ENCODE results near the gene MAP3K2.

- TF ChIP-seq EZH2phosphoT487 (IDR thresholded peaks at IDR 0.05; ENCODE audit: unreplicated experiment) (no peak), POLR2AphosphoS5 (IDR thresholded peaks at IDR 0.05; ENCODE audit: low read depth) (no peak), EZH2 (IDR thresholded peaks at IDR 0.05; ENCODE audit: low read depth, unreplicated experiment) (no peak), ZNF114 (CRISPR knock-in tag; IDR thresholded peaks at IDR 0.05) (no peak)
- TF ChIP-seq, protein P1, sequence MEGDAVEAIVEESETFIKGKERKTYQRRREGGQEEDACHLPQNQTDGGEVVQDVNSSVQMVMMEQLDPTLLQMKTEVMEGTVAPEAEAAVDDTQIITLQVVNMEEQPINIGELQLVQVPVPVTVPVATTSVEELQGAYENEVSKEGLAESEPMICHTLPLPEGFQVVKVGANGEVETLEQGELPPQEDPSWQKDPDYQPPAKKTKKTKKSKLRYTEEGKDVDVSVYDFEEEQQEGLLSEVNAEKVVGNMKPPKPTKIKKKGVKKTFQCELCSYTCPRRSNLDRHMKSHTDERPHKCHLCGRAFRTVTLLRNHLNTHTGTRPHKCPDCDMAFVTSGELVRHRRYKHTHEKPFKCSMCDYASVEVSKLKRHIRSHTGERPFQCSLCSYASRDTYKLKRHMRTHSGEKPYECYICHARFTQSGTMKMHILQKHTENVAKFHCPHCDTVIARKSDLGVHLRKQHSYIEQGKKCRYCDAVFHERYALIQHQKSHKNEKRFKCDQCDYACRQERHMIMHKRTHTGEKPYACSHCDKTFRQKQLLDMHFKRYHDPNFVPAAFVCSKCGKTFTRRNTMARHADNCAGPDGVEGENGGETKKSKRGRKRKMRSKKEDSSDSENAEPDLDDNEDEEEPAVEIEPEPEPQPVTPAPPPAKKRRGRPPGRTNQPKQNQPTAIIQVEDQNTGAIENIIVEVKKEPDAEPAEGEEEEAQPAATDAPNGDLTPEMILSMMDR (conservative IDR thresholded peaks at IDR 0.05; ENCODE audit: low read depth in 2 of 2): no peak
- TF ChIP-seq, protein P2, sequence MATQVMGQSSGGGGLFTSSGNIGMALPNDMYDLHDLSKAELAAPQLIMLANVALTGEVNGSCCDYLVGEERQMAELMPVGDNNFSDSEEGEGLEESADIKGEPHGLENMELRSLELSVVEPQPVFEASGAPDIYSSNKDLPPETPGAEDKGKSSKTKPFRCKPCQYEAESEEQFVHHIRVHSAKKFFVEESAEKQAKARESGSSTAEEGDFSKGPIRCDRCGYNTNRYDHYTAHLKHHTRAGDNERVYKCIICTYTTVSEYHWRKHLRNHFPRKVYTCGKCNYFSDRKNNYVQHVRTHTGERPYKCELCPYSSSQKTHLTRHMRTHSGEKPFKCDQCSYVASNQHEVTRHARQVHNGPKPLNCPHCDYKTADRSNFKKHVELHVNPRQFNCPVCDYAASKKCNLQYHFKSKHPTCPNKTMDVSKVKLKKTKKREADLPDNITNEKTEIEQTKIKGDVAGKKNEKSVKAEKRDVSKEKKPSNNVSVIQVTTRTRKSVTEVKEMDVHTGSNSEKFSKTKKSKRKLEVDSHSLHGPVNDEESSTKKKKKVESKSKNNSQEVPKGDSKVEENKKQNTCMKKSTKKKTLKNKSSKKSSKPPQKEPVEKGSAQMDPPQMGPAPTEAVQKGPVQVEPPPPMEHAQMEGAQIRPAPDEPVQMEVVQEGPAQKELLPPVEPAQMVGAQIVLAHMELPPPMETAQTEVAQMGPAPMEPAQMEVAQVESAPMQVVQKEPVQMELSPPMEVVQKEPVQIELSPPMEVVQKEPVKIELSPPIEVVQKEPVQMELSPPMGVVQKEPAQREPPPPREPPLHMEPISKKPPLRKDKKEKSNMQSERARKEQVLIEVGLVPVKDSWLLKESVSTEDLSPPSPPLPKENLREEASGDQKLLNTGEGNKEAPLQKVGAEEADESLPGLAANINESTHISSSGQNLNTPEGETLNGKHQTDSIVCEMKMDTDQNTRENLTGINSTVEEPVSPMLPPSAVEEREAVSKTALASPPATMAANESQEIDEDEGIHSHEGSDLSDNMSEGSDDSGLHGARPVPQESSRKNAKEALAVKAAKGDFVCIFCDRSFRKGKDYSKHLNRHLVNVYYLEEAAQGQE (IDR thresholded peaks at IDR 0.05; ENCODE audit: unreplicated experiment): no peak
Measured at GRCh38 chr2:127413782-127414637, 26.2 kb upstream of the MAP3K2 start.
